Stimulated activated CD4-positive, alpha-beta T cell treated with anti-CD3 and anti-CD28 coated beads, Interleukin-4, amount 100 ng/mL, for 24 hours (primary cell): ENCODE measurements around the gene GBF1.
"Not testable (repeated sequence)": the region's sequence is repeated elsewhere in the genome, so short reads cannot be mapped to it uniquely, and the experiment has no call there.

Experiments used
- DNase-seq: peaks from one replicate; pipeline ENCODE4 v3.0.0-alpha.2; 2020

Gene GBF1

GRCh38 chr10:102245082-102245931 is at the start of gene GBF1:
Gene GBF1, plus strand, starts transcription at chr10:102245532. Its CDS starts 13,407 bp downstream, at chr10:102258939.
- DNase-seq = peak; percentile 90

DNA sequence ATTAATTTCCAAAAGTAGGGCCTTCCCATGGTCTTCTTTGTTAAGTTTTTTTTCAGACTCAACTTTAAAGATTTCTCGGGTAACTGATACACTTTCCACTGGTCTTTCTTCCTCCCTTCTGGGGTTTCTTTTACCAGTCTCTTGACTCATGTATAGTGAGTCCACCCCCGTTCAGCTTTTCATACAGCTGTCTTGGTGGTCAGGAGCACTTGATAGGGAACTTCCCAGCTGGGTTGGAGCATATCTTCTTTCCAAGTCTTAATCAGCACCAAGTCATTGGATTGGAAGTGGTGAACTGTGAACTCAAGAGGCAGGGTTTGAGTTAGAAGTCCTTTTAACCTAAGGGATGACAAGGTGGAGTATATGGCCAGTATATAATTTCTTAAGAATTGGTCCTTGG is 48.4 kb upstream of the GBF1 start:
- DNase-seq = peak; percentile 28

DNA sequence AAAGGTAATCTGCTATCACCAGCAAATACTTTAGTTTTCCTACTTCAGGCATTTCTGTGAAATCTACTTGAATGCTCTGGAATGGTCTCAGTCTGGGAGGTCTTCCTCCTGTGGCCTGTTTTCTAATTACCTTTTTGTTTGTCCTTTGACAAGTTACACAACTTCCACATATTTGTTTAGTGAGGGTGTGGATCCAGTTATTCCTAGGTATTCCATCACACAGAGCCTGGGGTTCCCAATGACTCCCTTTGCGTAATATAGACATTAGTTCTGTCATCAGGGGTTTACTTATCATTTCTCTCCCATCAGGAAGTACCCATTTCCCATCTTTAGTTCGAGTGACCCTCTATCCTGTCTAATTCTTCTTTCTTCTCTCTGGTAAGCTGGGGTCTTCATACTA is 47.3 kb upstream of the GBF1 start:
- no peak for DNase-seq

GRCh38 chr10:102200751-102201640 is 44.3 kb upstream of the GBF1 start:
- DNase-seq = no peak

DNA sequence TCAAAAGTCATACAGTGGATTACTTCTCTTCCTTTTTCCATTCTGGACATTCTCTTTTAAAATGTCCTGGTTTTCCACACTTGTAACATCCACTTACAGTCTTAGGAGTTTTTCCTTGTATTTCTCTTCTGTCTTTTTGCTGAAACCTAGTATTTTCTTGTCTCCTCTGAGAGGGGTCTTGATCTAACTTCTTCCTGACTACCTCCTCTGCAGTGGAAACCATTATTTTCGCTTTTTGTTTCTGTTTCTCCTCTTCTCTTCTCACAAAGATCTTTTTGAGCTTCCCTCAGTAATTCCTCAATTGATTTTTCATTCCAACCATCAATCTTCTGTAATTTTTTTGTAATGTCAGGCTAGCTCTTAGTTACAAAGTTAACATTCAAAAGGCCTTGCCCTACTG is 42.9 kb upstream of the GBF1 start:
- no peak for DNase-seq

- DNase-seq = no peak
Observed at GRCh38 chr10:102208311-102209035, 36.9 kb upstream of the GBF1 start.

DNA sequence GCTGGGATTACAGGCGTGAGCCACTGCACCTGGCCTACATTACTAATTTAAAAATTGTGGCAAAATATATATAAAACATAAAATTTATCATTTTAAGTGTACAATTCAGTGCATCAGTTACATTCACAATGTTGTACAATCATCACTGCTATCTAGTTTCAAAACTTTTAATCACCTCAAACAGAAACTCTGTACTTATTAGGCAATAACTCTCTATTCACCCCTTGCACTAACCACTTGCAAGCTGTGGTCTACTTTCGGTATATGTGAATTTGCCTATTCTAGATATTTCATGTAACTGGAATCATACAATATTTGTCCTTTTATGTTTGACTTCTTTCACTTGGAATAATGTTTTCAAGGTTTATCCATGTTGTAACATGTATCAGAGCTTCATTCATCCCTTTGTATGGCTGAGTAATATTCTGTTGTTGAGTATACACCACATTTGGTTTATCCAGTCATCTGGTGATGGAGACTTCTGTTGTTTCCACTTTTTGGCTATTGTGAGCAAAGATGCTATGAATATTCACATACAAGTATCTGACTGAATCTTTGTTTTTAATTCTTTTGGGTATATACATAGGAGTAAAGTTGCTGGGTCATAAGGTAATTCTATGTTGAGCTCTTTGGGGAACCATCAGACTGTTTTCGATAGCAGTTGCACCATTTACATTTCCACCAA is 33.6 kb upstream of the GBF1 start:
- DNase-seq = no peak

- DNase-seq = not testable (repeated sequence)
Observed at GRCh38 chr10:102213599-102213998, 31.7 kb upstream of the GBF1 start.

DNA sequence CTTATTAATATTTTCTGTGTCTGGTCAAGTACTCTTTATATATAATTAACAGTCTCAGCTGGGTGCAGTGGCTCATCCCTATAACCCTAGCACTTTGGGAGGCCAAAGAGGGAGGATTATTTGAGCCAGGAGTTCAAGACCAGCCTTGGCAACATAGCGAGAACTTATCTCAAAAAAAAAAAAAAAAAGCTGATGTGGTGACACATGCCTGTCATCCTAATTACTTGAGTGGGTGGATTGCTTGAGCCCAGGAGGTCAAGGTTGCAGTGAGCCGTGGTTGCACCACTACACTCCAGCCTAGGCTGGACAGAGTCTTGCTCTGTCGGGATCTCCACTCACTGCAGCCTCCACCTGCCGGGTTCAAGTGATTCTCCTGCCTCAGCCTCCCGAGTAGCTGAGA is 26.0 kb upstream of the GBF1 start:
- no peak for DNase-seq

- no peak for DNase-seq
Observed at GRCh38 chr10:102220612-102221011, 24.7 kb upstream of the GBF1 start.

- DNase-seq = no peak
Observed at GRCh38 chr10:102222797-102223196, 22.5 kb upstream of the GBF1 start.

DNA sequence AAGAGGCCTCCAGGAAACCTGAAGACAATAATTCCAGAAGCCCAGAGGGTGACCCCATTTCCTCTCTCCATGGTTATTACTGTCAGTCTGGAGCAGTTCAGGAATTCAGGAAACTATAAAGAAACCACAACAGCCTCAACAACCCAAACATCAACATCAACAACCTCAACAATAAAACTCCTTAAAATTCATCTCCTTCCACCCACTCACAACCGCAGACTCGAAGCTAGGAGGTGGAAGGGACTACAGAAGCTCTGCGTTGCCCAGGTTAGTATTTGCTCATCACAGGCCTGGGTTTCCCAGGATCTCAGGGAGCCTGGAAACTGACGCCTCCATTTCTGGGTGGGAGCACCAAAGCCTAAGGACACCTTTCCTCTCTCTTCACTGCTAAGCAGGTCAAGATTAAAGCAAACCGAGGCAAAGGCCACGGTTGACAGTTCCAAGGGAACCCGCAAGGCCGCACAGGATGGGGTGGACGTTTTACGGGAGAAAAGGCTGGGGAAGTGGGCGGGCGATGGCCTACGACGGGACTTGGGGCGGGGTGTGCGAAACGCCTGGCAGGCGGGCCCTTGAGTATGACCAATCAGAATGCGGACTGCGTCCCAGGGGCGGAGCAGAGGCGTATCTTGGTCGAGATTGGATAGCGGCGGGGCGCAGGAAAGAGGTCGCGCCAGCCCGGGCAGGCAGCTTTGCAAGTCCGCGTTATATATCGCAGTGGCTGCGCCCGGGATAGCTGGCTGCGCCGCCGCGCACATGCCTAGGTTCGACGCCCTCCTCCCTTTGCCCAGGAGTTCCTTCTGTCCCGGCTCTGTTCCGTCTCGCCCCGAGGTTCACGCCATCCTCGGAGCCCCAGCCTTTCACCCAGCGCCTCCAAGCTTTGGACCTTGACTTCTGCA is 19.4 kb upstream of the GBF1 start, which contains the start of gene ELOVL3:
Gene ELOVL3 (plus strand): TSS at position 654 of the 896 bp plus-strand sequence. CDS start 250 bp downstream, outside the sequence.
- peak; percentile 86 for DNase-seq

DNA sequence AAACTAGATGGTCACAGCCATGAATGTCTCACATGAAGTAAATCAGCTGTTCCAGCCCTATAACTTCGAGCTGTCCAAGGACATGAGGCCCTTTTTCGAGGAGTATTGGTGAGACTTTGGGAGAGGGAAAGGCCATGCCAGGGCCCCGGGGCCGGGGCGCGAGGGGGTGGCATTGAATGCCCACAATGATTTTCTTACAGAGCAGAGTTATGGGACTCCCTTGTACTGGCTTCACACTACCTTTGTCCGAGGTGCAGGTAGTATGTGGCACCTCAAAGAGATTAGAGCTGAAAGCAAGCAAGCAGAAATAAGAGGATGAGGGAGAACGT is 18.8 kb upstream of the GBF1 start:
- DNase-seq = no peak

GRCh38 chr10:102227050-102227449 is 18.3 kb upstream of the GBF1 start:
- no peak for DNase-seq

DNA sequence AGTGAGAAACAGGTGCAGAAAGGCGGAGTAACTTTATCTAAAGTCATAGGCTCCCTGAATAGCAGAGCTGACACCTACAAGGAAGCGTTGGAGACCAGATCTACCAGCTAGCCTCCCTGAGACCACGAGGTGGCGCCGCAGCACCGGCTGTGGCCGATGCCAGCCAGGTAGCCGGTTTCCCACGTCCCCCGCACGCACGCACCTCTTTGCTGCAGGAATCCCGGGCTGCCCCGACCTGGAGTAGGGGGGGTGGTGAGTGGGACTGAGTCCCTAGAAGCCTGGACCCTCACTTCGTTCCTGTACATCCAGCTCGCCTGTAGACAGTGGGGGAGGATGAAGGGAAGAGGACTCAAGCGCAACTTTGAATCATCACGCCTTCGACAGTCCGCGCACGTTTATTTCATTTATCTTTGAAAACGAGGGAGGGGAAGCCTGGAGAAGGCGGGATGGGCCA is 15.5 kb upstream of the GBF1 start:
- DNase-seq = peak; percentile 89

DNA sequence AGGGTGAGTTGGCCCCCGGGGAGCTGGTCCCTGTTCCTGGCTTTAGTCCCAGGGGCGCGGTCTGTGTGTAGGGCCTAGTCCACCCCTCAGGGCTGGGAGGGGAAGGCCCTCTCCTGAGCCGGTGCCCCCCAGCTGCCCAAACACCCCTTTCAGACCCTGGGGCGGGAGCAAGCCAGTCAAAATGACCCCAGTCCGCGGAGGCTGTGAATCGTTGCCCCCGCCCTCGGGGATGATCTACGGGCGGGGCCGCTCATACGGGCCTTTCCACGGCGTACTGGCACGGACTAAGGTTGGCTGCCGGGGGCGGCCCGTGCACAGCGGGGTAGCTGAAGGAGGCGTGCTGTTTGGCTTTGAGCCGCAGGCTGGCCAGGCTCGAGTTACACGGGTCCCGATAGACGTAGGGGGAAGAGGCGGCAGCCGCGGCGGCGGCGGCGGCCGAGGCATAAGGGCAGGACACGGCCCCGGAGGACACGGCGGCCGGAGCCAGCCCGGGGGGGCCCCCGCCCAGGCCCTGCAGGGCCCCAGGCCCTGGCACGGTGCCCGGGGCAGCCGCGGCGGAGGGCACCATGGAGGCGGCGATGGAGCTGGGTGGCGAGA is 15.0 kb upstream of the GBF1 start:
- DNase-seq = peak; percentile 29

DNA sequence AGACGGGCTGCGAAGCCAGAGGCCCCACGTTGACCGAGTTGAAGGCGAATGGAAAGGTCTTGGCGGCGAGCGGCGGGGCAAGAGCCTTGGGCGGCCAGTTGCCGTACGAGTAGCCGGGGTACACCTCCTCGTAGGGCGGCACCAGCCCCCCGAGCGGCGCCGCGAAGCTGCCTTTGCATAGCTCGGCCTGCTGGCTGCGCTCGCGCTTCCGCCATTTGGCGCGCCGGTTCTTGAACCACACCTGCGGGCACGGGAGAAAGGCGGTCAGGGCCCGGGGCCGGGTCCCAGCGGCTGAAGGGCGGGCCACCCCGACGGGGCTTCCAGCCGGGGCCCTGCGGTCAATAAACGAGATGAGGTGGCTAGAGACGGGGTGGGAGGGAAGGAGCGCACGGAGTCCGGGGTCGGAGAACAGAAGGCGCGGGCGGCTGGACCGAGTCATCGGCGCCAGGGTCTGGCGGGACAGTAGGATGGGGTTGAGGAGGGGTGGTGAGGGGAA is 14.4 kb upstream of the GBF1 start:
- peak; percentile 37 for DNase-seq

DNA sequence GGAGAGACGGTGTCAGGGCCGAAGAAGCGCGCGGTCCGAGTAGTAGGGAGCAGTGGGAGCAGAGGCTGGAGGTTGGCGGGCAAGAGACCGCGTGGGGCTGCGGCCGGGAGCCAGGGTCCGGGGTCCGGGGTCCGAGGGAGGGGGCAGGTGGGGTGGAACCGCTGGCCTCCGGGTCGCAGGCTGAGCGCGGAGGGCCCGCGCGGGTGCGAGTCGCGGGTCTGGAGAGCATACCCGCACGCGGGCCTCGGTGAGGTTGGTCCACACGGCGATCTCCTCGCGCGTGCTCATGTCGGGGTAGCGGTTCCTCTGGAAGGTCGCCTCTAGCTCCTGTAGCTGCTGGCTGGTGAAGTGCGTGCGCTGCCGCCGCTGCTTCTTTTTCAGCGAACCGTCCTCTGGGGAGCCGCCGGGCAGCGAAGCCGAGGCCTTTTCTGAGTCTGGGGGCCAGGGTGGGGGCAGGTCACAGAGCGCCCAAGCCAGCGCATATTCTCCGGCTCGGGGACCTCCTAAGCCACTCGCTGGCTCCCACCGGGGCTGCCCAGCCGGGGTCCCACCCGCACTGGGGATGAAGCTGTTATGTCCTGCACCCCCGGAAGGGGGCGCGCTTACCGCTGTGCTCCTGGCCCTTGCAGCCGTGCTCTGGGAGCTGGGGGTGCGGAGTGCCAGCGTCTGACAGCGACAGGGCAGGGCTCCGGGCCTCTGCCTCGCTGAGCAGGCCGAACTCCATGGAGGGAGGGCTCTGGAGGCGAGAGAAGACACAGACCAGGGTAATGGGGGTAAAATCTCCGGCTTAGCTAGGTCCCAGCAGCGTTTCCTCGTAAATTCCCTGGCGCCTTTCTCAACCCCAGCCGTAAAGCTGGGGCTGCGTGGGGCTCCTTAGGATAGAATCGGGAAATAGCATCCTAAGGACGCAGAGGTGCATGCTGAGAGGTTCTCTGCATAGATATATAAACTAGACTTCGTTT is 13.7 kb upstream of the GBF1 start:
- DNase-seq = peak; percentile 76

DNA sequence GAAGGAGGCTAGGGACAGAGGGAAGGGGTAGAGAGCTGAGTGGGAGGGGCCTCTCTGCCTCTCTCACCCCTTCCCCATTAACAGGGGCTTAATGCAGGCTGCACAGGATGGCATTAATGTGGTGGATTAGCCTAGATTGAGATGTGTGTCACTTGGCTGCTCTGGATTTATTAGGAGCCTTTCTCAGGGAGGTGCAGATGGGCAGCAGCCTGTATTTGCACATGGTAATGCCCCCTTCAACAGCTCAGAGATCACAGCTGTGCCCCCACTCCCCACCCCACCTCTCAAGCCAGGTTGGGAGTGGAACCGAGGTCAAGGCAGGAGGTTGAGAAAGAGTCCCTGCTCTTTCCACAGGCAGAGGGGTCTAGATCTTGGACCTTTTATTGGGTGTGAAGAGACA is 11.3 kb upstream of the GBF1 start:
- DNase-seq = no peak
